Measurements from ENCODE around the gene C3orf18.

GRCh38 chr3:50582083-50582482 lies 14.5 kb upstream of the C3orf18 start:
- TF ChIP-seq POLR2AphosphoS5 (IDR thresholded peaks at IDR 0.05) (no peak), CTCF (IDR thresholded peaks at IDR 0.05) (no peak), POLR2A (IDR thresholded peaks at IDR 0.05) (no peak)
